NCI-H1930 (cell line): ENCODE measurements around the gene RBMY1D.
"Not testable (repeated sequence)": the region's sequence is repeated elsewhere in the genome, so short reads cannot be mapped to it uniquely, and the experiment has no call there.

Experiments
- DNase-seq, 2 experiments: peaks; one replicate each; lab custom pipeline; 2025; lab: John Stamatoyannopoulos, UW

RBMY1D gene

DNA sequence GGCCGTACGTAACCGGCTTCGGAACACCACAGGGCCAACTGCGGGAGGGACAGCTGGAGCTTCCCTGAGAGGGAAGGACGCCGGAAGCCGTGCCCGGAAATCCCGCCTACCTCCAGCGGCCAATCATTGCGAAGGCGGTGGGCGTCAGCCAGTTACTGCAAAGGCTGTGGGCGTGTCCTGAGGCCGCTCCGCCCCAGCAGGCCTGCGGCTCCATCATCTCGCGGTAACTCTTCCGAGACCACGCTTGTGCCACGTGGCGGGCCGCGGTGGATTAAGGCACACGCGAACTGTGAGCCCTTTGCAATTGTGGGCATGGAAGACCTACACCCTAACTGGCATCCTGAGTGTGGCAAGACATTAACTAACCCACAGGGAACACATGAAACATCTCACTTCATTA lies at the start of gene RBMY1D:
Gene RBMY1D (minus strand): TSS at position 101 of the 400 bp plus-strand sequence. CDS start 2,013 bp downstream, outside the sequence.
- DNase-seq = not testable (repeated sequence)

DNA sequence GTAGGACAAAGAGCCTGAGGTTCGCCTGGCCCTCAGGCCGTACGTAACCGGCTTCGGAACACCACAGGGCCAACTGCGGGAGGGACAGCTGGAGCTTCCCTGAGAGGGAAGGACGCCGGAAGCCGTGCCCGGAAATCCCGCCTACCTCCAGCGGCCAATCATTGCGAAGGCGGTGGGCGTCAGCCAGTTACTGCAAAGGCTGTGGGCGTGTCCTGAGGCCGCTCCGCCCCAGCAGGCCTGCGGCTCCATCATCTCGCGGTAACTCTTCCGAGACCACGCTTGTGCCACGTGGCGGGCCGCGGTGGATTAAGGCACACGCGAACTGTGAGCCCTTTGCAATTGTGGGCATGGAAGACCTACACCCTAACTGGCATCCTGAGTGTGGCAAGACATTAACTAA lies 23.6 kb upstream of the RBMY1D start, which contains the start of gene RBMY1E:
Gene RBMY1E (minus strand): TSS at position 101 of the 400 bp plus-strand sequence. CDS start 1,978 bp downstream, outside the sequence.
- DNase-seq = not testable (repeated sequence)

- DNase-seq = not testable (repeated sequence)
Observed at GRCh38 chrY:21869407-21870076, 24.8 kb downstream of the RBMY1D start.

DNA sequence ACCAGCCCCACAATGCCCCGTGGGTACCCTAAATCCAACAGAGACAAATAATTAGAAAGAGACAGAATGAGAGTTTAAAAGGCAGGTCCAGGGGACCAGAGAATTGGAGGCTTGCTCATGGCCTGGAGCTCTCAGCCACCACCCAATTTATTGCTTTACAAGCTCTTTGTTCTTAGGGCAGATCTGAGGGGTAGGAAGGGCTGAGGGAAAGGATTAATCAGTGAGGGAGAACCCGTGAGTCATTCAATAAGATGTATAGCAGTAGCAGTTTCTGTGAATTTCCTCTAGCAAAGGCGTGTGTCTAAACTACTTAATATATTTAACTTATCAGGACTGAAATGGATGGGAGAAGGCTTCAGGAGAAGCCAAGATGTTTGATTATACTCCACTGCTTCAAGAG lies 48.8 kb downstream of the RBMY1D start:
- no peak for DNase-seq

- no peak for DNase-seq
Observed at GRCh38 chrY:21842090-21842489, 52.2 kb downstream of the RBMY1D start.

DNA sequence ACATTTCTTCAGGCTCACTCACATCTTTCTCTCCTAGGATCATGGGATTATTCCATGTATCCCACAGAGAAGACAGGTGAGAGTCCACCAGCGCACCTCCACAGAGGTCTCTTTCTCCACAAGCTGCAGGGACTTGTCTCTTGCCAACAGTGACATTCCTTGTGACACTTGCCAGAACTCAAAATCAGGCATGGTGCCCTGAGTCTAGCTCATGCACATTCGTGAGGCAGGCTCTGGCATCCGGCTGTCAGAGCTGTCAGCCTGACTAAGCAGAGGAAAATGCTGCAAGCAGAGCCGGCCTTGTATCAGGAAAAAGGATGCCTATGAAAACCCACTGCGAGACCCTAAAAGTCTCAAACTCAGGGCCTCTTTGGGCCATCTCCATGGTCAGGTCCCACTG lies 54.8 kb downstream of the RBMY1D start:
- DNase-seq = no peak

- DNase-seq = no peak
Observed at GRCh38 chrY:21836343-21836742, 58.0 kb downstream of the RBMY1D start.

GRCh38 chrY:21835052-21835451 lies 59.3 kb downstream of the RBMY1D start:
- DNase-seq = no peak
